ENCODE results near the gene THADA. TPM values are rescaled to one million over a fixed set of nuclear protein-coding genes. Genes with fewer than 3 reads are reported as not detected.

Gene THADA
- total RNA-seq, 1 experiment from 2014 or later: 20.1 TPM

DNA sequence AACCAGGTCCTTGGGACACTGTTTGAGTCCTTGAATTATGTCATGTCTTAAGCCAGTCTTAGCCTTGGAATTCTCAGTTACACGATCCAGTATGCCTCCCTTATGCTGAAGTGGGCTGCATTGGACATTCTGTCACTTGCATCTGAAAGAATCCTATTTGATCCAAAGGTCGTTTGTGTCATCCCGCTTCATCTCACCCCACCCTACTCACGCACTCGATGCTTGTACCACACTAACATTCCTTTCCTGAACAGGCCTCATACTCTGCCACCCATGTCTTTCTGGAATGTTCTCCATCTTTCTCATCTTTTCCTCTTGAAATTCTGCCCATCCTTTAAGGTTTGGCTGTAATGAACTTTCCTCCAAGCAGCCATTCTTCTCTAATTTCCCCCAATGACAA is 341.5 kb downstream of the THADA start:
- no peak overlapping the region for H4K91ac ChIP-seq (ENCODE audit: insufficient read length, low read depth, low read length)
- no peaks in the 10 kb centered on the region for H3K27me3 ChIP-seq (ENCODE audit: insufficient read depth, low read length)
- no peak overlapping the region for H3K14ac ChIP-seq (ENCODE audit: insufficient read depth, low read length)
- no peak overlapping the region for H3K56ac ChIP-seq (ENCODE audit: insufficient read length, low read depth, low read length)
- TF ChIP-seq, protein P1, sequence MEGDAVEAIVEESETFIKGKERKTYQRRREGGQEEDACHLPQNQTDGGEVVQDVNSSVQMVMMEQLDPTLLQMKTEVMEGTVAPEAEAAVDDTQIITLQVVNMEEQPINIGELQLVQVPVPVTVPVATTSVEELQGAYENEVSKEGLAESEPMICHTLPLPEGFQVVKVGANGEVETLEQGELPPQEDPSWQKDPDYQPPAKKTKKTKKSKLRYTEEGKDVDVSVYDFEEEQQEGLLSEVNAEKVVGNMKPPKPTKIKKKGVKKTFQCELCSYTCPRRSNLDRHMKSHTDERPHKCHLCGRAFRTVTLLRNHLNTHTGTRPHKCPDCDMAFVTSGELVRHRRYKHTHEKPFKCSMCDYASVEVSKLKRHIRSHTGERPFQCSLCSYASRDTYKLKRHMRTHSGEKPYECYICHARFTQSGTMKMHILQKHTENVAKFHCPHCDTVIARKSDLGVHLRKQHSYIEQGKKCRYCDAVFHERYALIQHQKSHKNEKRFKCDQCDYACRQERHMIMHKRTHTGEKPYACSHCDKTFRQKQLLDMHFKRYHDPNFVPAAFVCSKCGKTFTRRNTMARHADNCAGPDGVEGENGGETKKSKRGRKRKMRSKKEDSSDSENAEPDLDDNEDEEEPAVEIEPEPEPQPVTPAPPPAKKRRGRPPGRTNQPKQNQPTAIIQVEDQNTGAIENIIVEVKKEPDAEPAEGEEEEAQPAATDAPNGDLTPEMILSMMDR (conservative IDR thresholded peaks at IDR 0.05): no peak
- no peak overlapping the region for H3K4me2 ChIP-seq (ENCODE audit: insufficient read depth, insufficient read length, low read length)
- no peak overlapping the region for H2BK20ac ChIP-seq (ENCODE audit: low read depth, low read length, poor library complexity, severe bottlenecking)
- H3K9ac ChIP-seq (ENCODE audit: extremely low read depth, insufficient read length, low read length): no peak overlapping the region
- no peak overlapping the region for H2BK15ac ChIP-seq (ENCODE audit: low read depth, low read length)
- DNase-seq: no peak
- no peak overlapping the region for H3K18ac ChIP-seq (ENCODE audit: insufficient read length, low read depth, low read length)
- Mint-ChIP-seq H3K27me3 (ENCODE audit: low read depth) (no peaks in the 10 kb centered on the region), H3K9me3 (no peaks in the 10 kb centered on the region), H3K27ac (no peak overlapping the region), H3K36me3 (ENCODE audit: insufficient read depth in 1 of 3, low read depth in 3 of 3) (no peaks in the 10 kb centered on the region; a peak in 1 of 7 replicates), H3K4me1 (peaks cover 7 to 10% of the 10 kb centered on the region in 2 experiments; a peak in 3 of 4 replicates), H3K4me3 (no peak overlapping the region)
- H3T11ph ChIP-seq (ENCODE audit: low read length): no peak overlapping the region
- H4K8ac ChIP-seq (replicated peaks; ENCODE audit: insufficient read length, low read depth, low read length): no peak overlapping the region
- no peaks in the 10 kb centered on the region for H3K9me3 ChIP-seq (ENCODE audit: control insufficient read depth, low read depth, low read length)
- H3K4me1 ChIP-seq (ENCODE audit: insufficient read depth, low read length): no peaks in the 10 kb centered on the region
- no peaks in the 10 kb centered on the region for H3K79me1 ChIP-seq (ENCODE audit: insufficient read depth, low read depth, low read length, poor library complexity, severe bottlenecking)
- H4K20me1 ChIP-seq (ENCODE audit: control insufficient read depth, insufficient read depth, insufficient read length): no peaks in the 10 kb centered on the region
- no peak overlapping the region for H3K27ac ChIP-seq (ENCODE audit: insufficient read length, low read depth, low read length)
- no CpG with 5 or more reads among the region's 5 CpGs for WGBS (ENCODE audit: extremely low coverage, insufficient read length, low lambda C conversion rate)
- H2BK12ac ChIP-seq (ENCODE audit: insufficient read length, low read depth, low read length): no peak overlapping the region
- no peak overlapping the region for H3K23ac ChIP-seq (ENCODE audit: insufficient read length, low read depth, low read length)
- no peak overlapping the region for H3K4ac ChIP-seq (ENCODE audit: low read depth, low read length)
- no peak overlapping the region for H2AFZ ChIP-seq (ENCODE audit: low read length)
- H2BK5ac ChIP-seq (ENCODE audit: insufficient read length, low read length): no peak overlapping the region
- no peak overlapping the region for H2AK5ac ChIP-seq (ENCODE audit: insufficient read length, low read length)
- no peaks in the 10 kb centered on the region for H3K23me2 ChIP-seq (ENCODE audit: insufficient read length, low read depth, low read length, poor library complexity, severe bottlenecking)
- H2BK120ac ChIP-seq (ENCODE audit: low read depth, low read length, poor library complexity, severe bottlenecking): no peak overlapping the region
- no peaks in the 10 kb centered on the region for H3K79me2 ChIP-seq (ENCODE audit: insufficient read depth, low read length)
- H4K5ac ChIP-seq (ENCODE audit: insufficient read length, low read depth, low read length): no peak overlapping the region

Data from H9 (cell line).